ENCODE measurements around the gene FALEC.
"Not testable (repeated sequence)": the region's sequence is repeated elsewhere in the genome, so short reads cannot be mapped to it uniquely, and the experiment has no call there.

The FALEC gene

GRCh38 chr1:150560576-150561253 lies 45.2 kb downstream of the FALEC start:
- peak; percentile 84 for DNase-seq

DNA sequence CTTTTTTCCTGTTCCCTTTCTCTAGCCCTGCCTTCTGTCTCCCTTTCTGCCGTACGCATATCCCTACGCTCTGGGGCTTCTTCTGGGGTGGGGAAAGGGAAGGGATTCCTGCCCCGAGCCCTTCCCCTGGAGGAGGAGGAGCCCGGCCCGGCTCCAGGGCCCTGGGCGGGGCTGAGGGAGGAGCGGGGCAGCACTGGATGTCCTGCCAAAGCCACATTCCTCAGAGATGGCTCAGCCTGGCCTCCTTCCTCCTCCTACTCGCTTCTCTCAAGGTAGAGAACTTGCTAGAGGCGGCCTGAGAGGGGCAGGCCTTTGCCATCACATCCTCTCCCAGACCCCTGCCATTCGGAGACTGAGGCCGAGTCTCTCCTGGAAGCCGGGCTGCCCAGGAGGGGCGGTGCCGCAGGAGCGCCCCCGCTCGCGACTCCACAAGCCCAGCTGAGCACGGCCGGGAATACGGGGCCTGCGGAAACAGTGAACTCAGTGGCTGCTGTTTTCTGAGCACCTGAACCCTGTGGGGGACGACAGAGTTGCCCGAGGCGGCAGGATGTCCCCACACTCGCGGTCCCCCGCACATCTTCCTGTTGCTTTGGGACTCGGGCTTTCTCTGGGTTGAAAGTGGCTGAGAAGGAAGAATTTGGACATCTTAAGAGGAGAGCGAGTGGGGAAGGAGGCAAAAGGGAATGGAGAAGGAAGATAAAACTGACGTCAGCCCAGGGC lies 45.9 kb downstream of the FALEC start:
- peak; percentile 62 for DNase-seq

DNA sequence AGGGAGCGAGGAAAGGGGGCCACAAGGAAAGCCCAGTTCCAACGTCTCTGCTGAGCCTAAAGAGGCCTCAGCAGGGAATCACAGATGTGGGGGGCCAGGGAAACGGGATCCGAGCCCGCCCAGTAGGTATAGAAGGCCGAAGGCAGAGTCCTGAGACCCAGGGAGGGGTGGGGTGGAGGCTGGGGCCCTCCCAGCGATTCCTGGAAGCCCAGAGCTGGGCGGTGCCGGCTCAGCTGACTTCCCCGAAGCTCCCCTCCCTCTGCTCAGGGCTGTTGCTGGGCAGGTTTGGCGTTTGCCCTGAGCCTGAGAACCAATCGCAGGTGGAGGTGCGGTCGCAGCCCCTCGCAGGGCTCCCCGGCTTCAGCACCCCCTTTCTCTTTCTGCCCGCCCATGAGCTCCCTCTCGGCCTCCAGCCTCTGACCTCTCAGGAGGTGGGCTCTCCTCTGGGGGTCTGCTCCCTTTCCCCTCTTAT lies 46.5 kb downstream of the FALEC start:
- DNase-seq = peak; percentile 77

- peak; percentile 65 for DNase-seq
These were observed 47.1 kb downstream of the FALEC start for GRCh38 chr1:150562446-150563339.

- DNase-seq = peak; percentile 45
These were observed 47.9 kb downstream of the FALEC start for GRCh38 chr1:150563340-150564038.

- peak; percentile 31 for DNase-seq
These were observed 48.8 kb downstream of the FALEC start for GRCh38 chr1:150564051-150564991.

DNA sequence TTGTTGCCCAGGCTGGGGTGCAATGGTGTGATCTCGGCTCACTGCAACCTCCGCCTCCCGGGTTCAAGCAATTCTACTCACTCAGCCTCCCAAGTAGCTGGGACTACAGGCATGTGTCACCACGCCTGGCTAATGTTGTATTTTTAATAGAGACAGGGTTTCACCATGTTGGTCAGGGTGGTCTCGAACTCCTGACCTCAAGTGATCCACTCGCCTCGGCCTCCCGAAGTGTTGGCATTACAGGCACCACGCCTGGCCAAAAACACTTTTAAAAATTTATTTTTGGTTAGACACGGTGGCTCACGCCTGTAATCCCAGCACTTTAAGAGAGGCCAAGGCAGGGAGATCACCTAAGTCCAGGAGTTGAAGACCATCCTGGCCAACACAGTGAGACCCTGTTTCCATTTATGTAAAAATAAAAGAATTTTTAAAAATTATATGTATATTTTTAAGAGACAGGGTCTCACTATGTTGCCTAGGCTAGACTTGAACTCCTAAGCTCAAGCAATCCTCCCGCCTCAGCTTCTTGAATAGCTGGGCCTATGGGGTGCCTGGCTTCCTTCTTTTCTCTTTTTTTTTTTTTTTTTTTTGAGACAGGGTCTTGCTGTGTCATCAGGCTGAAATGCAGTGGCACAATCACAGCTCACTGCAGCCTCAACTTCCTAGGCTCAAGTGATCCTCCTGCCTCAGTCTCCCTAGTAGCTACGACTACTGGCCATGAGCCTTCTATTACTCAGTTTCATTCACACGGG lies 49.9 kb downstream of the FALEC start:
- not testable (repeated sequence) for DNase-seq

GRCh38 chr1:150566589-150567340 lies 51.2 kb downstream of the FALEC start:
- no peak for DNase-seq

- DNase-seq = peak; percentile 44
These were observed 51.8 kb downstream of the FALEC start for GRCh38 chr1:150567341-150567716.

- DNase-seq = peak; percentile 38
These were observed 52.4 kb downstream of the FALEC start for GRCh38 chr1:150567717-150568593.

GRCh38 chr1:150568594-150568966 lies 53.0 kb downstream of the FALEC start:
- no peak for DNase-seq

DNA sequence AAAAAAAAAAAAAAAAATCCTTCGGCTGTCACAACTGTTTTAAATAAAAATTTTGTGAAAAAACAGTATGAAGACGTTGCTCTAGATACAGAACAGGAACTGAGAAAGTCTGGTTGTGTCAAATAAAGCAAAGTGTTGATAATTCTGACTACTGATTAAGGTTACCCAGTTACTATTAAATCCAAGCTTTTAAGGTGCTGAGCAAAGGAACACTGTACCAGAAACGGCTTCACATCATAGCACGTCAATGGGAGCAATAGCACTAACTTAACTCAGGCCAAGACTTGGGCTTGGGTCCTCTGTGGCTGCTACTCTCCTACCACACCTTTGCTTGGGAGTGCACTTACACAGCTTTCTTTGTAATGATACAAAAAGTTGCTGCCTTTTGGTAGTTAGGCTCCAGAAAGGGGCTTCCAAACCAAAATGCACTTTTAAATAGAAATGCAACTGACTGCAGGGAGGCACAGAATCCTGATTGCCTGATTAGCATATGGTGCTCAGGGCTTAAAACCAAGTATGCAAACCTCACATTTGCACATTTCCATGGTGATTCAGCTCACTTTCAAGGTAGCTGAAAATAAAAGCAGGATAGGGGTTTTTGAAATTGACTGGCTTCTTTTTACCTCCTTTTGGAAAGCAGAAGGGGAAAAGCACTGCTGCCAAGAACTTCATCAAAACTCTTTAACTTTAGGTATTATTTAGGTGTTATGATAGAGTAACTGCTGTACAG lies 57.5 kb downstream of the FALEC start:
- DNase-seq = no peak

GRCh38 chr1:150573648-150574071 lies 58.1 kb downstream of the FALEC start:
- DNase-seq = not testable (repeated sequence)

DNA sequence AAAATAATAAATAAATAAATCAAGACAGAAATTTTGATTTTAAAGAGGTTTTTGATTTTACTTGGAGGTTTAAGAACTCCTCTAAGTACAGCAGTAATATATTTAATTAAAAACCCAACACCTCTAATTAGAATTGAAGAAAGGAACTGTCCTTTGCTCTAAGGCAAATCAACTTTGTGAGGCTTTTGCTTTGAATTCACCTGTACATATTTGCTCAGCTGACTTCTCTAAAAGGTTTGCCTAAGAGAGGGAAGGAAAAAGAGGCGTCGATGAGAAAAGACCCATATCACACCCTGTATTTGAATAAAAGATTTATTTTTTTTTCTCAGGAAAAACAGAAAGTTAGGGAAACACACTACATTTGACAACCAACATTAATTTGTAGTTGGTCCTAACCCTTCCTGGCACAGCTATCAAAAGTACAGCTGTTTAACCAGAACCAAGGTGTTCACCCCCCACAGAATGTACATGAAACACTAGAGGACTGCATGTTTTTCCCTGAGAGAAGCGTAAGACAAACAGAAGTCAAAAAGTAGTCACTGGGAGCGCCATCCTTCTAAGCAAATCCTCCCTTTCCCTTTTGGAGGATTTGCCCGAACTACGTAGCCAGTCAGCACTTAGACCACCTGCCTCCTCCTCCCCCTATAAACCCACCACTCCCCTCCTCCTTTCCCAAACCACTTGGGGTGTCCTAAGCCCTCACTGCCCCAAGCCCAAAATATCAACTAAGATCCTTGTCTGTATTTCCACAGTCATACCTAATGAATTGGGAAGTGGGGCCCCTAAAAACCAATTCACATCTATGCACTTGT lies 58.9 kb downstream of the FALEC start:
- DNase-seq = no peak

DNA sequence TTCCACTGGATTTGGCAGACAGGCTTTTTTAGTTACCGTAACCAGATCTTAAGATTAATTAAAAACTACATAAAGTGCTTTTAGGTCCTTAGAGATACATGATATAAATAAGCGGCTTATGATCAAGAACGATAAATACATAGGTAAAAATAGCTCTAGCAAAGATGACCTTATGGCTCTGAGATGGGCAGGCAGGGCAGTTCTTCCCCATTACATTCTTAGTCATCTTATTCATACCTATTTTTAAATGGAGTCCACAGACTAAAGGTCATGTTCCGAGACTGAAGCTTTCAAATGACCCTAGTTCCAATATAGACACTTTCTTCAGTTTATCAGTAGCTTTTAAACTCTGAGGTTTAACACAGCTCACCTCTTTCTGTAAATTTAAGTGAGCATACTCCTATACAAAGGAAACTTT lies 59.5 kb downstream of the FALEC start:
- DNase-seq = no peak

DNA sequence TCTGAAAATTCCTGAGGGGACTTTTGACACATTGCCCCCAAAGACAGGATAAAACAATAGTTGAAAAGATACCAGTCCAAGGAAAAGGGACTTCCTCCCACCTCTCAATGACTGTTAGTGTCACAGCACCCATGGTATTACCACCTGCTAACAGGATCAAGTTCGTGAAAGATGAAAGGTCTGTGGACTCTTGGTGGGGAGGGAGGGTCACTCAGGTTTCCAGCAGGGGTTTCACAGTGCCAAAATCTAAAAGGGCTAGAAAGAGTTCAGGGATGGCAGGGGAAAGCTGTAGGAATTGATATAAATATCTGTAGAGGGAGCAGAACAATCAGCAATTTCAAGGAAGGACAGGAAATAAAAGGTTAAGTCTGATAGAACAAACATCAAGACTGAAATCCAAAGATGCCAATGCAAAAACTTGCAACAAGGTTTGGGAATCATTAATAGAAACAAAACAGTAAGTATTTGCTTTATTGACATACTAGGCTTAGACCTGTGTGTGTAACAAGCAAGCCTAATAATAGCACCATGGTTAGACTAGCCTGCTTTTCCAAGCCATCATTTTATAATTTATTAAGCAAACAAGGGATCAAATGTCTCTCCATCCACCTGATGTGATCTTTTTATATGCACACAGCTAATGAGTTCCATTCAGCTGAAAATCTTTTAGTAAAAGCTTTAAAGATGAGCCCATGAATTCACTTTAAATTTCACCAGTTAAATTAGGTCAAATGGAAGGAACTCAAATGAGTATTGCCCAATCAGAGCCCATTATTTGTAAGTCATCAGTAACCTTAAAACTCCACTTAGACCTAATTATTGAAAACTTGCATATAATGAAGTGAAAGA lies 60.2 kb downstream of the FALEC start:
- DNase-seq = no peak
